Kidney (tissue), 14 donors: ENCODE measurements around the gene CDC37L1. TPM values are rescaled to one million over a fixed set of nuclear protein-coding genes. Genes with fewer than 3 reads are reported as not detected.

ENCODE experiments used
- DNase-seq, 5 donors: peaks; one replicate each; pipeline ENCODE4 v3.0.0-alpha.2; 2013 to 2020
- FAIRE-seq: peaks from 2 replicates; lab custom pipeline; 2012; peaks lifted over from hg19 to GRCh38; lab: Jason Lieb, UNC
- H3K27ac ChIP-seq, 2 donors: one replicate each; pipeline ENCODE4 v1.7.0; 2013; ENCODE audit warnings: low read depth in 2 of 2, low read length in 2 of 2, inconsistent platforms in 1 of 2
- H3K27me3 ChIP-seq: one replicate; pipeline ENCODE4 v1.7.1; 2013; ENCODE audit warnings: low read length, inconsistent platforms; ENCODE audit not compliant: control insufficient read depth, insufficient read depth
- H3K36me3 ChIP-seq, 3 donors: one replicate each; pipeline versions ENCODE4 v1.7.0 to v1.7.1; 2013; ENCODE audit warnings: low read length in 3 of 3, control low read depth in 1 of 3, inconsistent platforms in 1 of 3; ENCODE audit not compliant: insufficient read depth in 3 of 3, control insufficient read depth in 2 of 3
- H3K4me1 ChIP-seq, 3 donors: one replicate each; pipeline versions ENCODE4 v1.7.0 to v1.7.1; 2013; ENCODE audit warnings: low read length in 3 of 3, inconsistent platforms in 1 of 3, low read depth in 1 of 3; ENCODE audit not compliant: control insufficient read depth in 2 of 3, insufficient read depth in 2 of 3
- H3K4me3 ChIP-seq, 3 donors: one replicate each; pipeline versions ENCODE4 v1.7.0 to v1.8.1; 2013; ENCODE audit warnings: low read length in 3 of 3, control low read depth in 1 of 3, inconsistent platforms in 1 of 3
- H3K9ac ChIP-seq, 3 donors: one replicate each; pipeline versions ENCODE4 v1.7.0 to v1.7.1; 2013; ENCODE audit warnings: low read length in 3 of 3, control low read depth in 1 of 3, inconsistent platforms in 1 of 3
- H3K9me3 ChIP-seq, 3 donors: one replicate each; pipeline versions ENCODE4 v1.7.0 to v1.7.1; 2013; ENCODE audit warnings: low read length in 3 of 3, control low read depth in 1 of 3, inconsistent platforms in 1 of 3; ENCODE audit not compliant: control insufficient read depth in 2 of 3, insufficient read depth in 1 of 3
- intact Hi-C: fragments of 100-400 bp; cut with DNase I; formaldehyde crosslinking; loops from one replicate; pipeline ENCODE4 v1.11.1; 2022
- polyA plus RNA-seq: library from polyadenylated mRNA; stranded (reverse); fragments of 350-450 nt; fragmentation: Illumina TruSeq; extraction: RNeasy Lipid Tissue Mini Kit (QIAGEN cat#74804); gene quantifications from one replicate; pipeline ENCODE4 v1.2.3, GENCODE V29; 2014; ENCODE audit warnings: low read depth, low replicate concordance; ENCODE audit not compliant: insufficient read depth
- total RNA-seq: library from RNA; stranded (reverse); fragmentation: NEBNext Ultra II Directional; extraction: Animal tissue kit (Norgen Biotek cat#: 25700); gene quantifications from one replicate; pipeline ENCODE4 v1.2.1, GENCODE V29; 2021
- TF ChIP-seq, protein P1 (sequence below): IDR thresholded peaks from 3 replicates; pipeline ENCODE4 v1.5.1; 2012; ENCODE audit warnings: mild to moderate bottlenecking, moderate library complexity, borderline replicate concordance; ENCODE audit not compliant: insufficient read depth; ENCODE audit errors: extremely low read depth
- donor health status: control.
- donor health status: control.
- donor health status: control.
- donor health status: control.
- donor health status: control.
- donor health status: DM: yes; HTN: yes; CAD: no.
- donor health status: Normal renal cell carcinoma (clear cell type).

Gene CDC37L1
- total and polyA plus RNA-seq, 2 donors from 2014 or later: 16.9 to 24.7 TPM

GRCh38 chr9:4756420-4756819, 77.1 kb downstream of the CDC37L1 start:
- no peak overlapping the region for H3K4me3 ChIP-seq
- TF ChIP-seq, protein P1, sequence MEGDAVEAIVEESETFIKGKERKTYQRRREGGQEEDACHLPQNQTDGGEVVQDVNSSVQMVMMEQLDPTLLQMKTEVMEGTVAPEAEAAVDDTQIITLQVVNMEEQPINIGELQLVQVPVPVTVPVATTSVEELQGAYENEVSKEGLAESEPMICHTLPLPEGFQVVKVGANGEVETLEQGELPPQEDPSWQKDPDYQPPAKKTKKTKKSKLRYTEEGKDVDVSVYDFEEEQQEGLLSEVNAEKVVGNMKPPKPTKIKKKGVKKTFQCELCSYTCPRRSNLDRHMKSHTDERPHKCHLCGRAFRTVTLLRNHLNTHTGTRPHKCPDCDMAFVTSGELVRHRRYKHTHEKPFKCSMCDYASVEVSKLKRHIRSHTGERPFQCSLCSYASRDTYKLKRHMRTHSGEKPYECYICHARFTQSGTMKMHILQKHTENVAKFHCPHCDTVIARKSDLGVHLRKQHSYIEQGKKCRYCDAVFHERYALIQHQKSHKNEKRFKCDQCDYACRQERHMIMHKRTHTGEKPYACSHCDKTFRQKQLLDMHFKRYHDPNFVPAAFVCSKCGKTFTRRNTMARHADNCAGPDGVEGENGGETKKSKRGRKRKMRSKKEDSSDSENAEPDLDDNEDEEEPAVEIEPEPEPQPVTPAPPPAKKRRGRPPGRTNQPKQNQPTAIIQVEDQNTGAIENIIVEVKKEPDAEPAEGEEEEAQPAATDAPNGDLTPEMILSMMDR: no peak
- H3K27me3 ChIP-seq: no peaks in the 10 kb centered on the region
- peaks cover 0 to 26% (median 16%) of the 10 kb centered on the region in 3 donors for H3K4me1 ChIP-seq
- peak; percentile 90 for FAIRE-seq
- intact Hi-C loops: no loop called here
- H3K36me3 ChIP-seq: no peaks in the 10 kb centered on the region
- peak in 2 of 5 donors; percentile 56 to 71 for DNase-seq
- no peaks in the 10 kb centered on the region for H3K9me3 ChIP-seq
- peak overlapping the region; percentile 82 to 89 for H3K27ac ChIP-seq
- H3K9ac ChIP-seq: peak overlapping the region in 1 of 3 donors; percentile 23

Other genes with a start within 250 kb of the CDC37L1 start
- gene SLC1A1, start 189.1 kb upstream of the CDC37L1 start, total RNA-seq: 19.0 TPM
- gene SLC1A1, start 189.1 kb upstream of the CDC37L1 start, polyA plus RNA-seq: 19.6 TPM
- 9.0 TPM for gene PLPP6, start 17.3 kb upstream of the CDC37L1 start, total RNA-seq
- 6.7 TPM for gene PLPP6, start 17.3 kb upstream of the CDC37L1 start, polyA plus RNA-seq
- gene SPATA6L, start 13.1 kb upstream of the CDC37L1 start, total RNA-seq: 15.1 TPM
- gene SPATA6L, start 13.1 kb upstream of the CDC37L1 start, polyA plus RNA-seq: 1.5 TPM
- gene AK3, start 61.6 kb downstream of the CDC37L1 start, total RNA-seq: 70.9 TPM
- 93.5 TPM for gene AK3, start 61.6 kb downstream of the CDC37L1 start, polyA plus RNA-seq
- gene RCL1, start 113.4 kb downstream of the CDC37L1 start, total RNA-seq: 22.8 TPM
- 15.7 TPM for gene RCL1, start 113.4 kb downstream of the CDC37L1 start, polyA plus RNA-seq